Astrocyte of the cerebellum (primary cell): Measurements from ENCODE around the gene RNF220.

ENCODE experiments used
- DNase-seq: peaks from one replicate; pipeline ENCODE4 v3.0.0-alpha.2; 2011; ENCODE audit warnings: low read depth
- H3K4me3 ChIP-seq: 2 replicates; pipeline ENCODE4 v1.5.1; 2011; ENCODE audit warnings: mild to moderate bottlenecking, low read depth, low read length, moderate library complexity
- CTCF ChIP-seq: IDR thresholded peaks from 2 replicates; pipeline ENCODE4 v1.5.1; 2012; ENCODE audit warnings: low read length, low read depth, moderate library complexity, mild to moderate bottlenecking; ENCODE audit errors: missing control alignments
- in situ Hi-C: cut with HindIII; loops from 2 replicates; pipeline ENCODE4 v1.10.0; 2017; ENCODE audit warnings: low sequenced_read_pairs

The RNF220 gene

GRCh38 chr1:44641126-44642102, 236.4 kb downstream of the RNF220 start:
- TF ChIP-seq CTCF, result no peak
- H3K4me3 ChIP-seq, result no peak overlapping the region
- no peak for DNase-seq
- in situ Hi-C loops, result no loop called here

GRCh38 chr1:44642255-44642654, 237.2 kb downstream of the RNF220 start:
- TF ChIP-seq CTCF, result no peak
- H3K4me3 ChIP-seq, result no peak overlapping the region
- in situ Hi-C loops, result no loop called here
- DNase-seq, result no peak

GRCh38 chr1:44642925-44643324, 237.9 kb downstream of the RNF220 start:
- H3K4me3 ChIP-seq, result no peak overlapping the region
- DNase-seq, result no peak
- TF ChIP-seq CTCF, result no peak
- in situ Hi-C loops, result no loop called here

- TF ChIP-seq CTCF, result no peak
- no peak for DNase-seq
- in situ Hi-C loops, result no loop called here
- no peak overlapping the region for H3K4me3 ChIP-seq
These were observed 238.8 kb downstream of the RNF220 start for GRCh38 chr1:44643721-44644334.

GRCh38 chr1:44644806-44645205, 239.8 kb downstream of the RNF220 start:
- in situ Hi-C loops, result no loop called here
- no peak overlapping the region for H3K4me3 ChIP-seq
- DNase-seq, result no peak
- no peak for TF ChIP-seq CTCF

GRCh38 chr1:44645476-44646244, 240.6 kb downstream of the RNF220 start:
- in situ Hi-C loops, result no loop called here
- no peak for TF ChIP-seq CTCF
- H3K4me3 ChIP-seq, result no peak overlapping the region
- DNase-seq, result peak; percentile 20
